Measurements from ENCODE around the gene TMEM158.

The TMEM158 gene

DNA sequence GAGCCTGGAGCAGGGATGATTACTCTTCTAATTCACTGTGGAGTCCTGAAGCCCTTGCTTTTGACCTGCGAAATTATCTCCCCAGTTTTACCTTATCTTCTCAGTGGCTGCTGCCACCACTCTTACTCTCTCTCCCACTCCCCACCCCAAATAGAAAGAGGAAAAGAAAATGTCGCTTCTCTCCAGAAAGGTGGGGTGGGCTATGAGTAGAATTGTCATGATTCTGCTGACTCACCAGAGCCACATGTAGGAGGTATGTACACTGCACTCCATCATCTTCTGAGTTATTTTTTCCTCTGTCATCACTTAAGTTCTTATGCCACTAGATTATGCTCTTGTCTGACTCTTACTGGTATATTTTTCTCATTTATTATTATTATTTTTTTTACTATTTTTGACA lies 43.9 kb upstream of the TMEM158 start:
- CTCF ChIA-PET, result no interaction called here
- TF ChIP-seq CTCF (IDR thresholded peaks at IDR 0.05; ENCODE audit: control extremely low read depth, extremely low read depth, low read depth, missing control alignments), result no peak
- no peak for DNase-seq (ENCODE audit: extremely low spot score)
- POLR2A ChIA-PET, result no interaction called here

DNA sequence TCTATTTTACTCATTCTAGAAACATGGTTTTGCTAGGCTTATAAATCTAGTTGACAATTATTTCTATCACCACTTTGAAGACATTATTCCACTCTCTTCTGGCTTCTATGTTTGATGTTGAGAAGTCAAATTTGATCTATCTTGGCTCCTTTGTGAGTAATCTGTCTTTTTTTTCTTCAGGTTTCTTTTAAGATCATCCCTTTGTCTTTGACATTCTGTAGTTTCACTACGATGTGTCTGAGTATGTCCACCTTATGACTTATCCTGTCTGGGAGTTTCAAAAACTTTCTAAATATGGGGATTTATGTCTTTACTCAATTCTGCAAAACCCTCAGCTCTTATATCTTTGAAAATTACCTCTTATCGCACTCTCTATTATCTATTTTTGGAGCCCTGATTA lies 41.0 kb upstream of the TMEM158 start:
- ChIA-PET CTCF (no interaction called here), POLR2A (no interaction called here)
- TF ChIP-seq CTCF (IDR thresholded peaks at IDR 0.05; ENCODE audit: control extremely low read depth, extremely low read depth, low read depth, missing control alignments), result no peak
- no peak for DNase-seq (ENCODE audit: extremely low spot score)

GRCh38 chr3:45261333-45262110 lies 35.4 kb upstream of the TMEM158 start:
- POLR2A ChIA-PET, result no interaction called here
- TF ChIP-seq CTCF (IDR thresholded peaks at IDR 0.05; ENCODE audit: control extremely low read depth, extremely low read depth, low read depth, missing control alignments), result no peak
- CTCF ChIA-PET, result interaction anchor here (1.6 kb wide), 1 partner anchor 26 kb away, joined by 3 read pairs; no protein-coding TSS in a partner anchor
- DNase-seq (ENCODE audit: extremely low spot score), result no peak

DNA sequence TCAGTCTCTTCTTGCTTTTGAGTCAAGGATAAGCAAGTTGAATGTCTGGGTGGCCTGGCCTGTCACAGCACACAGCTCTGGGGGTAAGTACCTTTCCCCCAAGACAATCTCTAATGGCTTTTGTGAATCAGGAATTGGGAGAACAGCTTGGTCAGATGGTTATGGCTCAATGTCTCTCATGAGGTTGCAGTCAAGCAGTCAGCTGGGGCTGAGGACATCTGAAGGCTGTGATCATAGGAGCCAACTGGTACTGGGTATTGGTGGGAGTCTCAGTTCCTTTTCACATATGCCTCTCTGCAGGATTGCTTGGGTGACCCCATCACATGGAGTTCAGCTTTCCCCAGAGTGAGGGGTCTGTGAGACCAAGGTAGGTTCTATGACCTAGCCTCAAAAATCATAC lies 33.0 kb upstream of the TMEM158 start:
- CTCF ChIA-PET, result no interaction called here
- no peak for DNase-seq (ENCODE audit: extremely low spot score)
- POLR2A ChIA-PET, result no interaction called here
- TF ChIP-seq CTCF (IDR thresholded peaks at IDR 0.05; ENCODE audit: control extremely low read depth, extremely low read depth, low read depth, missing control alignments), result no peak

GRCh38 chr3:45258317-45258716 lies 32.2 kb upstream of the TMEM158 start:
- DNase-seq (ENCODE audit: extremely low spot score), result no peak
- POLR2A ChIA-PET, result no interaction called here
- no peak for TF ChIP-seq CTCF (IDR thresholded peaks at IDR 0.05; ENCODE audit: control extremely low read depth, extremely low read depth, low read depth, missing control alignments)
- CTCF ChIA-PET, result no interaction called here

GRCh38 chr3:45253316-45253715 lies 27.2 kb upstream of the TMEM158 start:
- POLR2A ChIA-PET, result no interaction called here
- DNase-seq (ENCODE audit: extremely low spot score), result no peak
- TF ChIP-seq CTCF (IDR thresholded peaks at IDR 0.05; ENCODE audit: control extremely low read depth, extremely low read depth, low read depth, missing control alignments), result no peak
- CTCF ChIA-PET, result interaction anchor here (0.9 kb wide), 1 partner anchor 43 kb away, joined by 3 read pairs; no protein-coding TSS in a partner anchor
